HG03521 (cell line): ENCODE results near the gene EMILIN2.
"Not testable (repeated sequence)": the region's sequence is repeated elsewhere in the genome, so short reads cannot be mapped to it uniquely, and the experiment has no call there.

Source experiments
- ATAC-seq: cut with Tn5 transposase; IDR thresholded peaks from one replicate; pipeline ENCODE4 v1.9.1; 2021; ENCODE audit warnings: mild to moderate bottlenecking, moderate library complexity; ENCODE audit not compliant: unreplicated experiment

The EMILIN2 gene

GRCh38 chr18:2843146-2843545 is 3.7 kb upstream of the EMILIN2 start:
- ATAC-seq = no peak

GRCh38 chr18:2845172-2845571 is 1.6 kb upstream of the EMILIN2 start:
- no peak for ATAC-seq

GRCh38 chr18:2847317-2848246 is 776 bp downstream of the EMILIN2 start:
- ATAC-seq = no peak

- no peak for ATAC-seq
Measured at GRCh38 chr18:2848247-2849246, 1.7 kb downstream of the EMILIN2 start.

GRCh38 chr18:2850816-2851215 is 4.0 kb downstream of the EMILIN2 start:
- ATAC-seq = no peak

- no peak for ATAC-seq
Measured at GRCh38 chr18:2851771-2852170, 5.0 kb downstream of the EMILIN2 start.

GRCh38 chr18:2852460-2852859 is 5.7 kb downstream of the EMILIN2 start:
- not testable (repeated sequence) for ATAC-seq

GRCh38 chr18:2853173-2853925 is 6.5 kb downstream of the EMILIN2 start:
- no peak for ATAC-seq

GRCh38 chr18:2853926-2854664 is 7.3 kb downstream of the EMILIN2 start:
- no peak for ATAC-seq

- ATAC-seq = no peak
Measured at GRCh38 chr18:2854875-2855274, 8.1 kb downstream of the EMILIN2 start.

- ATAC-seq = no peak
Measured at GRCh38 chr18:2855560-2856350, 8.9 kb downstream of the EMILIN2 start.

- ATAC-seq = no peak
Measured at GRCh38 chr18:2856547-2857170, 9.9 kb downstream of the EMILIN2 start.

GRCh38 chr18:2857491-2858131 is 10.8 kb downstream of the EMILIN2 start:
- no peak for ATAC-seq

- ATAC-seq = not testable (repeated sequence)
Measured at GRCh38 chr18:2860397-2860796, 13.6 kb downstream of the EMILIN2 start.

GRCh38 chr18:2863997-2864396 is 17.2 kb downstream of the EMILIN2 start:
- ATAC-seq = not testable (repeated sequence)

- ATAC-seq = not testable (repeated sequence)
Measured at GRCh38 chr18:2866465-2866864, 19.7 kb downstream of the EMILIN2 start.

GRCh38 chr18:2869207-2869606 is 22.4 kb downstream of the EMILIN2 start:
- ATAC-seq = no peak

GRCh38 chr18:2871111-2871720 is 24.4 kb downstream of the EMILIN2 start:
- no peak for ATAC-seq
